ENCODE results near the gene CALD1.

Gene CALD1

GRCh38 chr7:135012229-135012628 is 232.8 kb downstream of the CALD1 start:
- no peaks in the 10 kb centered on the region for H3K9me3 ChIP-seq
- H3K4me1 ChIP-seq: peaks cover 4% of the 10 kb centered on the region
- H3K27me3 ChIP-seq: no peaks in the 10 kb centered on the region
- no peak for DNase-seq
- no peaks in the 10 kb centered on the region for H3K36me3 ChIP-seq
- no peak overlapping the region for H3K4me3 ChIP-seq (ENCODE audit: low read depth, low read length)
- TF ChIP-seq, protein P1, sequence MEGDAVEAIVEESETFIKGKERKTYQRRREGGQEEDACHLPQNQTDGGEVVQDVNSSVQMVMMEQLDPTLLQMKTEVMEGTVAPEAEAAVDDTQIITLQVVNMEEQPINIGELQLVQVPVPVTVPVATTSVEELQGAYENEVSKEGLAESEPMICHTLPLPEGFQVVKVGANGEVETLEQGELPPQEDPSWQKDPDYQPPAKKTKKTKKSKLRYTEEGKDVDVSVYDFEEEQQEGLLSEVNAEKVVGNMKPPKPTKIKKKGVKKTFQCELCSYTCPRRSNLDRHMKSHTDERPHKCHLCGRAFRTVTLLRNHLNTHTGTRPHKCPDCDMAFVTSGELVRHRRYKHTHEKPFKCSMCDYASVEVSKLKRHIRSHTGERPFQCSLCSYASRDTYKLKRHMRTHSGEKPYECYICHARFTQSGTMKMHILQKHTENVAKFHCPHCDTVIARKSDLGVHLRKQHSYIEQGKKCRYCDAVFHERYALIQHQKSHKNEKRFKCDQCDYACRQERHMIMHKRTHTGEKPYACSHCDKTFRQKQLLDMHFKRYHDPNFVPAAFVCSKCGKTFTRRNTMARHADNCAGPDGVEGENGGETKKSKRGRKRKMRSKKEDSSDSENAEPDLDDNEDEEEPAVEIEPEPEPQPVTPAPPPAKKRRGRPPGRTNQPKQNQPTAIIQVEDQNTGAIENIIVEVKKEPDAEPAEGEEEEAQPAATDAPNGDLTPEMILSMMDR (IDR thresholded peaks at IDR 0.05; ENCODE audit: low read depth, low read length): no peak

Measured in BE2C (cell line).